Left ventricle myocardium inferior (tissue), 1 donor: ENCODE results near the gene ZIC4. TPM values are rescaled to one million over a fixed set of nuclear protein-coding genes. Genes with fewer than 3 reads are reported as not detected.
A peak's percentile ranks its signal among the peaks of the same experiment; 100 is the strongest.

Experiments used
- DNase-seq: peaks from one replicate; pipeline ENCODE4 v3.0.0-alpha.2; 2020
- H3K27ac ChIP-seq: fragments of 200-600 bp; replicated peaks from 2 replicates; pipeline ENCODE4 v1.8.0; 2021
- H3K27me3 ChIP-seq: fragments of 200-600 bp; 2 replicates; pipeline ENCODE4 v1.8.0; 2021; ENCODE audit warnings: low read depth
- H3K36me3 ChIP-seq: fragments of 200-600 bp; 2 replicates; pipeline ENCODE4 v1.8.0; 2021
- H3K4me1 ChIP-seq: fragments of 200-600 bp; 2 replicates; pipeline ENCODE4 v1.8.0; 2021
- H3K4me3 ChIP-seq: fragments of 200-600 bp; 2 replicates; pipeline ENCODE4 v1.8.0; 2021; ENCODE audit warnings: mild to moderate bottlenecking, moderate library complexity
- H3K9me3 ChIP-seq: fragments of 200-600 bp; replicated peaks from 2 replicates; pipeline ENCODE4 v1.8.0; 2021
- intact Hi-C: fragments of 100-400 bp; cut with micrococcal nuclease; formaldehyde crosslinking; loops from one replicate; pipeline ENCODE4 v1.11.0; 2022
- total RNA-seq: library from RNA; stranded (reverse); fragmentation: NEBNext Ultra II Directional; extraction: Animal tissue kit (Norgen Biotek cat#: 25700); gene quantifications from one replicate; pipeline ENCODE4 v1.2.1, GENCODE V29; 2021
- TF ChIP-seq, protein P1 (sequence below): fragments of 200-600 bp; IDR thresholded peaks from 2 replicates; pipeline ENCODE4 v1.8.0; 2021; ENCODE audit warnings: antibody characterized with exemption, mild to moderate bottlenecking, borderline replicate concordance
- donor health status: DM: no; HTN: yes; CAD: no; lungs with severe emphysema.

The ZIC4 gene
- total RNA-seq, 1 donor from 2014 or later = not detected

DNA sequence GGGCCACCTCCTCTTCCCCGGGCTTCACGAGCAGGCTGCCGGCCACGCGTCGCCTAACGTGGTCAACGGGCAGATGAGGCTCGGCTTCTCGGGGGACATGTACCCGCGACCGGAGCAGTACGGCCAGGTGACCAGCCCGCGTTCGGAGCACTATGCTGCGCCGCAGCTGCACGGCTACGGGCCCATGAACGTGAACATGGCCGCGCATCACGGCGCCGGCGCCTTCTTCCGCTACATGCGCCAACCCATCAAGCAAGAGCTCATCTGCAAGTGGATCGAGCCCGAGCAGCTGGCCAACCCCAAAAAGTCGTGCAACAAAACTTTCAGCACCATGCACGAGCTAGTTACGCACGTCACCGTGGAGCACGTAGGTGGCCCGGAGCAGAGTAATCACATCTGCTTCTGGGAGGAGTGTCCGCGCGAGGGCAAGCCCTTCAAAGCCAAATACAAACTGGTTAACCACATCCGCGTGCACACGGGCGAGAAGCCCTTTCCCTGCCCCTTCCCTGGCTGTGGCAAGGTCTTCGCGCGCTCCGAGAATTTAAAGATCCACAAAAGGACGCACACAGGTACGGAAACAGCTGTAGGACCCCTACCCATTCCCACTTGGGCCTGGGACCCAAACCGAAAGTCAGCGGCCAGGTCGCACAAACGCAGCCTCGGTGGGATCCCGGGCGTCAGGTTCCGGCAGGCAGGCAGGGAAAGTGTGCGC lies 4.3 kb upstream of the ZIC4 start:
- no peak overlapping the region for H3K27ac ChIP-seq
- H3K9me3 ChIP-seq = no peaks in the 10 kb centered on the region
- TF ChIP-seq, protein P1, sequence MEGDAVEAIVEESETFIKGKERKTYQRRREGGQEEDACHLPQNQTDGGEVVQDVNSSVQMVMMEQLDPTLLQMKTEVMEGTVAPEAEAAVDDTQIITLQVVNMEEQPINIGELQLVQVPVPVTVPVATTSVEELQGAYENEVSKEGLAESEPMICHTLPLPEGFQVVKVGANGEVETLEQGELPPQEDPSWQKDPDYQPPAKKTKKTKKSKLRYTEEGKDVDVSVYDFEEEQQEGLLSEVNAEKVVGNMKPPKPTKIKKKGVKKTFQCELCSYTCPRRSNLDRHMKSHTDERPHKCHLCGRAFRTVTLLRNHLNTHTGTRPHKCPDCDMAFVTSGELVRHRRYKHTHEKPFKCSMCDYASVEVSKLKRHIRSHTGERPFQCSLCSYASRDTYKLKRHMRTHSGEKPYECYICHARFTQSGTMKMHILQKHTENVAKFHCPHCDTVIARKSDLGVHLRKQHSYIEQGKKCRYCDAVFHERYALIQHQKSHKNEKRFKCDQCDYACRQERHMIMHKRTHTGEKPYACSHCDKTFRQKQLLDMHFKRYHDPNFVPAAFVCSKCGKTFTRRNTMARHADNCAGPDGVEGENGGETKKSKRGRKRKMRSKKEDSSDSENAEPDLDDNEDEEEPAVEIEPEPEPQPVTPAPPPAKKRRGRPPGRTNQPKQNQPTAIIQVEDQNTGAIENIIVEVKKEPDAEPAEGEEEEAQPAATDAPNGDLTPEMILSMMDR = no peak
- no peaks in the 10 kb centered on the region for H3K36me3 ChIP-seq
- H3K4me1 ChIP-seq = peaks cover 57% of the 10 kb centered on the region
- H3K27me3 ChIP-seq = peaks cover 100% of the 10 kb centered on the region
- intact Hi-C loops = no loop called here
- no peak for DNase-seq
- peak overlapping the region; percentile 56 for H3K4me3 ChIP-seq

DNA sequence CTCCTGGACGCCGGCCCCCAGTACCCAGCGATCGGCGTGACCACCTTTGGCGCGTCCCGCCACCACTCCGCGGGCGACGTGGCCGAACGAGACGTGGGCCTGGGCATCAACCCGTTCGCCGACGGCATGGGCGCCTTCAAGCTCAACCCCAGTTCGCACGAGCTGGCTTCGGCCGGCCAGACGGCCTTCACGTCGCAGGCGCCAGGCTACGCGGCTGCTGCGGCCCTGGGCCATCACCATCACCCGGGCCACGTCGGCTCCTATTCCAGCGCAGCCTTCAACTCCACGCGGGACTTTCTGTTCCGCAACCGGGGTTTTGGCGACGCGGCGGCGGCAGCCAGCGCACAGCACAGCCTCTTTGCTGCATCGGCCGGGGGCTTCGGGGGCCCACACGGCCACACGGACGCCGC lies 3.8 kb upstream of the ZIC4 start:
- no peak overlapping the region for H3K27ac ChIP-seq
- H3K27me3 ChIP-seq = peaks cover 100% of the 10 kb centered on the region
- H3K4me3 ChIP-seq = peak overlapping the region; percentile 56
- intact Hi-C loops = no loop called here
- no peaks in the 10 kb centered on the region for H3K36me3 ChIP-seq
- TF ChIP-seq, protein P1 = no peak
- no peak for DNase-seq
- H3K9me3 ChIP-seq = no peaks in the 10 kb centered on the region
- H3K4me1 ChIP-seq = peaks cover 57% of the 10 kb centered on the region

DNA sequence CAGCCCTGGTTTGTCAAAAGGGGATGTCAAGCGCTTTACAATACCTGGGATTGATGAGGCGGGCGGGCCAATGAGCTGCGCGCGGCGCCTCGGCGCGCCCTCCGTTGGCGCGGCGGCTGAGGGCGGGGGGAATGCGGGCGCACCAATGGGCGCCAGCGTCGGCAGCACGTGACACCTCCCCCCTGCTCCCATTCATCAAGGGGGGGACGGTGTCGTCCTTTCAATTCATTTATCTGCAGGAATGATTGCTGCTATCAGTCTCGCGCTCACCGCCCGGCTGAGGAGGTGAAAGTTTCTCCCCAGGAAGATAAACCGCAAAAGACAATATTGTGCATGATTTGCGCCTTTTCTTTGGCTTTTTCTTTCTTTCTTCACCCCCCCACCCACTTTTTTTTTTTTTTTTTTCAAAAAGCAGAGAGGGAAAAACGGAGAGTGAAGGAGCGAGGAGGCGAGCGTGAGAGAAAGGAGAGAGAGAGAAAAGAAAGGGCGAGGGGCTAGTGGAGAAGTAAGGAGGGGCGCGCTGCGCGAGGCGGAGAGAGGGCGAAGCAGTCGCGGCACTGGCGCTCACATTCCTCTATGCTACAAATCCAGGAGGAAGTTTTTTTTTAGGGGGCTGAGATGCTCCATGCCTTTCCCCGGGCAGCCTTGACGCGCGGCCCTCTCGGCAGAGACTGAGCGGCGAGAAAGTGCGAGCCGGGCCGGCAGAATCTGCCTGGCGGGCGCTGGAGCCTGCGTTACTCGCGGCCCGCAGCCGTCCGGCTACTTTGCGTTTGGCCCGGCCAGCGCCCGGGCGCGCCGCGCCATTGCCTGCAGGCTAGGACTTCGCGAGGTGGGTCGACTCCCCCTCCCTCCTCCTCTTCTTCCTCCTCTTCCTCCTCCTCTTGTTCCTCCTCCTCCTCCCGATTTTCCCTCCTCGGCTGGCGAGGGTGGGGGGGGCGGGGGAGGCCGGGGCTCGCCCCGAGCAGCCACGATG lies 3.1 kb upstream of the ZIC4 start, which contains the start of gene ZIC1:
Gene ZIC1, plus strand, starts transcription at position 223 of the 973 bp plus-strand sequence. Its CDS starts 748 bp downstream, at position 971.
- H3K27me3 ChIP-seq = peaks cover 100% of the 10 kb centered on the region
- peak within 1 kb of the TSS; percentile 56 for H3K4me3 ChIP-seq
- peaks cover 57% of the 10 kb centered on the region for H3K4me1 ChIP-seq
- intact Hi-C loops = no loop called here
- TF ChIP-seq, protein P1 = no peak
- DNase-seq = no peak
- H3K9me3 ChIP-seq = no peaks in the 10 kb centered on the region
- H3K36me3 ChIP-seq = no peaks in the 10 kb centered on the region
- H3K27ac ChIP-seq = no peak within 1 kb of the TSS

DNA sequence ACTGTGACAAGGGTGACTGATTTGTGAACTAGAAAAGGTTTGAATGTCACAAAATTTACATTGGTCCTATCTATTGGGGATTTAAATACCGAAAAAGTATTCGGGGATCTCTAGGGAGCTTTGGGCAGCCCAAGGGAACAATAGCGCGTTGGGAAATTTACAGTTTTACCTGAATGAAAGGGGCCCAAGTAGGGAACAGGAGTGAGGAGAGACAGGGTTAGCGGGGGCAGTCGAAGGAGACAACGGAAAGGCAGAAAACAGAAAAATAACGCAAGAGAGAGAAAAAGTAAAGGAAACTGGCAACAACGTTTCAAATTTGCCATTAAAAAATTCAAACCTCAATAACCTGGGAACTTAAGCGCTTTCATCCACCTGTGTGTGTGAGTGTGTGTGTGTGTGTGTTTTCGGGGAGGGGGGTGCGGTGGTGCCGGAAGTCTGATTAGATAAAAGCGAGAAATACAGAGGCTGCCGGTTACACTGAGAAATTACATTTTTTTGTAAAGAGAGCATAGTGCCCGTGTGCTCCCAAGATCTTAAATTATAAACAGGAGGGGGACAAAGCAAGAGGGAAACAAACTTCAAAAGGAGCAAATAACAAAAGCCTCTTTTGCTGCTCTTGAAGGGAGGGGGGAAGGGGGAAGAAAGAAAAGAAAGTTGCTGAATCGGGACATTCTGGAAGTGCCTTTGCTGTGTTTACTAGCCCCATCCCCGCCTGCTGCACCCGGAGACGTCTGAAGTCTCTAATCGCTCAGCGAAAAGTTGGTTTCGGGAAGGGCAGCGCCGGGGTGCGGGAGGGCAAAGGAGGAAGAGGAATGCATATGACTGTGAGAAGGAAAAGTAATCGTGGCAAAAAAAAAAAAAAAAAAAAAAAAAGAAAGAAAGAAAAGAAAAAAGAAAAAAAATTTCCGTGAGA lies 2.1 kb upstream of the ZIC4 start:
- H3K36me3 ChIP-seq = no peaks in the 10 kb centered on the region
- H3K27me3 ChIP-seq = peaks cover 100% of the 10 kb centered on the region
- no peaks in the 10 kb centered on the region for H3K9me3 ChIP-seq
- peak overlapping the region; percentile 56 for H3K4me3 ChIP-seq
- peaks cover 54% of the 10 kb centered on the region for H3K4me1 ChIP-seq
- TF ChIP-seq, protein P1 = no peak
- intact Hi-C loops = no loop called here
- H3K27ac ChIP-seq = no peak overlapping the region
- DNase-seq = no peak
